Chondrocyte (in vitro differentiated cells): ENCODE results near the gene SMIM45.
"Not testable (repeated sequence)": the region's sequence is repeated elsewhere in the genome, so short reads cannot be mapped to it uniquely, and the experiment has no call there.

ENCODE experiments used
- DNase-seq: peaks from one replicate; pipeline ENCODE4 v3.0.0; 2021; ENCODE audit warnings: mixed read lengths, low spot score
- H3K27ac Mint-ChIP-seq: one replicate; pipeline ENCODE4 v1.8.0; 2021; ENCODE audit warnings: mild to moderate bottlenecking, moderate library complexity, mixed read lengths; ENCODE audit not compliant: unreplicated experiment
- H3K27me3 Mint-ChIP-seq: 2 replicates; pipeline ENCODE4 v1.8.0; 2021; ENCODE audit warnings: low read depth, mixed read lengths
- H3K36me3 Mint-ChIP-seq: 2 replicates; pipeline ENCODE4 v1.8.0; 2021; ENCODE audit warnings: low read depth, mixed read lengths
- H3K4me1 Mint-ChIP-seq: 2 replicates; pipeline ENCODE4 v1.8.0; 2021; ENCODE audit warnings: low read depth, mild to moderate bottlenecking, mixed read lengths
- H3K4me3 Mint-ChIP-seq: one replicate; pipeline ENCODE4 v1.8.0; 2021; ENCODE audit warnings: mild to moderate bottlenecking, moderate library complexity, mixed read lengths; ENCODE audit not compliant: unreplicated experiment
- H3K9me3 Mint-ChIP-seq: 2 replicates; pipeline ENCODE4 v1.8.0; 2021; ENCODE audit warnings: low read depth, mixed read lengths
- TF ChIP-seq, protein P1 (sequence below): fragments of 200-600 bp; sonication (generic); IDR thresholded peaks from 2 replicates; pipeline ENCODE4 v1.5.0; 2021; ENCODE audit warnings: antibody characterized with exemption, mild to moderate bottlenecking, moderate library complexity

SMIM45 gene

GRCh38 chr22:41948142-41948541 is 3.8 kb upstream of the SMIM45 start:
- Mint-ChIP-seq H3K27ac (no peak overlapping the region), H3K36me3 (no peaks in the 10 kb centered on the region), H3K4me3 (no peak overlapping the region), H3K27me3 (no peaks in the 10 kb centered on the region), H3K9me3 (no peaks in the 10 kb centered on the region), H3K4me1 (peaks cover 8% of the 10 kb centered on the region)
- DNase-seq = no peak
- TF ChIP-seq, protein P1, sequence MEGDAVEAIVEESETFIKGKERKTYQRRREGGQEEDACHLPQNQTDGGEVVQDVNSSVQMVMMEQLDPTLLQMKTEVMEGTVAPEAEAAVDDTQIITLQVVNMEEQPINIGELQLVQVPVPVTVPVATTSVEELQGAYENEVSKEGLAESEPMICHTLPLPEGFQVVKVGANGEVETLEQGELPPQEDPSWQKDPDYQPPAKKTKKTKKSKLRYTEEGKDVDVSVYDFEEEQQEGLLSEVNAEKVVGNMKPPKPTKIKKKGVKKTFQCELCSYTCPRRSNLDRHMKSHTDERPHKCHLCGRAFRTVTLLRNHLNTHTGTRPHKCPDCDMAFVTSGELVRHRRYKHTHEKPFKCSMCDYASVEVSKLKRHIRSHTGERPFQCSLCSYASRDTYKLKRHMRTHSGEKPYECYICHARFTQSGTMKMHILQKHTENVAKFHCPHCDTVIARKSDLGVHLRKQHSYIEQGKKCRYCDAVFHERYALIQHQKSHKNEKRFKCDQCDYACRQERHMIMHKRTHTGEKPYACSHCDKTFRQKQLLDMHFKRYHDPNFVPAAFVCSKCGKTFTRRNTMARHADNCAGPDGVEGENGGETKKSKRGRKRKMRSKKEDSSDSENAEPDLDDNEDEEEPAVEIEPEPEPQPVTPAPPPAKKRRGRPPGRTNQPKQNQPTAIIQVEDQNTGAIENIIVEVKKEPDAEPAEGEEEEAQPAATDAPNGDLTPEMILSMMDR = no peak

DNA sequence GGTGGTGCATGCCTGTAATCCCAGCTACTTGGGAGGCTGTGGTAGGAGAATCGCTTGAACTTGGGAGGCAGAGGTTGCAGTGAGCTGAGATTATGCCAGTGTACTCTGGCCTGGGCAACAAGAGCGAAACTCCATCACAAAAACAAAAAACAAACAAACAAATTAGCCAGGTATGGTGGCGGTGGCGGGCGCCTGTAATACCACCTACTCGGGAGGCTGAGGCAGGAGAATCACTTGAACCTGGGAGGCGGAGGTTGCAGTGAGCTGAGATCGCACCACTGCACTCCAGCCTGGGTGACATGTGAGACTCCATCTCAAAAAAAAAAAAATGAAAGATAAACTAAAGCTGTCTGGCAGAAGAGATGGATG is 3.0 kb upstream of the SMIM45 start:
- H3K27ac Mint-ChIP-seq, H3K36me3 Mint-ChIP-seq, H3K4me3 Mint-ChIP-seq, H3K9me3 Mint-ChIP-seq, H3K4me1 Mint-ChIP-seq, H3K27me3 Mint-ChIP-seq, DNase-seq: not testable (repeated sequence)

- Mint-ChIP-seq H3K4me3 (no peak overlapping the region), H3K27me3 (no peaks in the 10 kb centered on the region), H3K27ac (no peak overlapping the region), H3K9me3 (no peaks in the 10 kb centered on the region), H3K4me1 (peaks cover 8% of the 10 kb centered on the region), H3K36me3 (no peaks in the 10 kb centered on the region)
- no peak for DNase-seq
- TF ChIP-seq, protein P1 = no peak
These were observed 2.5 kb upstream of the SMIM45 start for GRCh38 chr22:41949297-41949965.

- Mint-ChIP-seq H3K27me3 (no peaks in the 10 kb centered on the region), H3K36me3 (no peaks in the 10 kb centered on the region), H3K4me3 (no peak overlapping the region), H3K27ac (no peak overlapping the region), H3K4me1 (peaks cover 3% of the 10 kb centered on the region), H3K9me3 (no peaks in the 10 kb centered on the region)
- TF ChIP-seq, protein P1 = no peak
- no peak for DNase-seq
These were observed 763 bp downstream of the SMIM45 start for GRCh38 chr22:41952713-41953112.

DNA sequence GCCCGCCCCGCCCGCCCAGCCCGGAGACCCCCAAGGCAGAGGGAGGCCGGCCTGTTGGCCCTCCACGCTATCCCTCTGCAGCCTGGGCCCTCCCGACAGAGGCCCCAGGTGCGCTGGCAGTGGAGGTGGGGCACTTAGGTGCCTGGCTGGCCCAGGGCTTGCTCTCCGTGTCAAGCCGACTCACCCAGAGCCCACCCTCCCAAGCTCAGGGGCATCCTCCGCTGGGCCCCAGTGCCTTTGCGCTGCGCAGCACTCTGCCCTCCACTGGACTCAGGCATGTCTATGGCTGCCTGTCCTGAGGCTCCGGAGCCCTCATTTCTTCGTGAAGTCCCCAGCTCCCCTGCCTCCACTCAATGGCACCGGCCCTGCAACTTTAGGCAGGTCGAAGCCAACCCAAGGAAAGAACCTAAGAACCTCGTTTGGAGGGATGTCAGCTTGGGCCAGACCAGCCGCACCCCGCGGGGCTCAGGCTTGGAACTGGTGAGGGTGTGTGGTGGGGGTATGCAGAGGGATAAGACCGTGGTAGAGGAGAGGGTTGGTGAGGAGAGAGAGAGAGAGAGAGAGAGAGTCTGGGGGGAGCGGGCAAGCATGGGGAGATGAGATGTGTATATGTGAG is 6.1 kb downstream of the SMIM45 start:
- Mint-ChIP-seq H3K27me3 (no peaks in the 10 kb centered on the region), H3K27ac (no peak overlapping the region), H3K4me1 (peaks cover 12% of the 10 kb centered on the region), H3K36me3 (no peaks in the 10 kb centered on the region), H3K4me3 (no peak overlapping the region), H3K9me3 (no peaks in the 10 kb centered on the region)
- TF ChIP-seq, protein P1 = peak; percentile 63
- DNase-seq = no peak
